GM21717 (cell line): Measurements from ENCODE around the gene LAMA3.

Experiments used
- ATAC-seq: cut with Tn5 transposase; IDR thresholded peaks from one replicate; pipeline ENCODE4 v1.9.1; 2021; ENCODE audit warnings: mild to moderate bottlenecking, moderate library complexity; ENCODE audit not compliant: unreplicated experiment

The LAMA3 gene

DNA sequence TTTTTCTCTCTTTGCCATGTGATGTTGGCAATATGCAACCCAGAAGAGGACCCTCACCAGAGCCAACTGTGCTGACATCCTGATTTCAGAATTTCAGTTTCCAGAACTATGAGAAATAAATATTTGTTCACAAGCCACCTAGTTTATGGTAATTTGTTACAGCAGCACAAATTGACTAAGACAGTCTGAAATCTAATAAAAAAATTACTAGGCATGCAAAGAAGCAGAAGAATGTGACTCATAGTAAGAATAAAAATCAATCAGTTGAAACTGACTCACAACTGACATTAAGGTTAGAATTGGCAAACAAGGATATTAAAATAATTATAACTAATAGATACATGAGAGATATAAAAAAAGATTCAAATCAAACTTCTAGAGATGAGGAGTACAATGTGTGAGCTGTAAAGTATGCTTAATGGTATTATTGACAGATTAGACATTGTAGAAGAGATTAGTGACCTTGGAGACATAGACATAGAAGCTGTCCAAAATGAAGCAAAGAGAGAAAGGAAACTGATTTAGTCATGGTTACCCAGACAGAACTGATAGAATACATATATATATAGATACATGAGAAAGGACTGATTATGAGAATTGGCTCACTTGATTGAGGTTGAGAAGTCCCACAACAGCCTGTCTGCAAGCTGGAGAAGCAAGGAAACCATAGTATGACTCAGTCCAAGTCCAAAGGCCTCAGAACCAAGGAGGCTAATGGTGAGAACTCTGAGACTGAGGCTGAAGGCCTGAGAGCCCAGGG lies 297.5 kb downstream of the LAMA3 start:
- peak; percentile 66 for ATAC-seq

DNA sequence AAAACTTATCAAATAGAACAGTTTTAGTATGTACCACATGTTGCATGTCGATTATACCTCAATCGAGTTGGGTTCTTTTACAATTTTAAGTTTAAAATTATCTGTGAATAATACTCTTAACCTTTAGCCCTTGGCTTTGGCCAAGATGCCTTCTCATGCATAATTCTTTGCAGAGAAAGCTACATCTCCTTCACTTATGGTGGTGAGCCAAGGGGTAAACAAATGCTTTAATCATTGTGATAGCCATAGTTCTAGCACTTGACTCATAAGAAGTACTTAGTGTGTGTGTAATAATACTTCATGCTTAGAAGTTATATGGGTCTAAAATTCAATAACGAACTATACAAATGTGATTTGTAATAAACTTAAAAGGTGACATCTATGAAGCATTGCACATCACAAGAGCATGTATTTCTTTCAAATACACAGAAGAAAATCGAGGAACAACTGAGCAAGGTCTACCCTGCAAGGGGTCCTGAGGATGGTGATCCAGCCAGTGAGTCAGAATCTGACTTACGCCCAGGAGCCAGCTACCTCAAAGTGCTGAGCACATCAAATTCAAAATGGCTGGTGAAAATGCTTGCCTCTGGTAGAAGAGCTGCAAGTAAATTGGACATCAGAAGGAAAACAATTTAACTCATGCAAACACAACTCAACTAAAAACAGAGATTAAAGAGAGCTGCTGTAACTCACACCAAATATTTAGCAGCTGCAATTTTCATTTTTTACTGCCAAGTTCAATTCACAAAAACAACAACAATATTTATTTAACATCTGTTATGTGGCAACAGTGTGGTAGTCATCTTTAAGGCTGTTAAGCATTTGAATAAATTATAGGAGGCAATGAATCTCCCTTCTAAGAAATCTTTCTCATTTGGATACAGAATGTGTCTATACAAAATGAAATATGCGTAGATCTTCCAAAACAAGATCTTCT lies 301.5 kb downstream of the LAMA3 start:
- no peak for ATAC-seq

DNA sequence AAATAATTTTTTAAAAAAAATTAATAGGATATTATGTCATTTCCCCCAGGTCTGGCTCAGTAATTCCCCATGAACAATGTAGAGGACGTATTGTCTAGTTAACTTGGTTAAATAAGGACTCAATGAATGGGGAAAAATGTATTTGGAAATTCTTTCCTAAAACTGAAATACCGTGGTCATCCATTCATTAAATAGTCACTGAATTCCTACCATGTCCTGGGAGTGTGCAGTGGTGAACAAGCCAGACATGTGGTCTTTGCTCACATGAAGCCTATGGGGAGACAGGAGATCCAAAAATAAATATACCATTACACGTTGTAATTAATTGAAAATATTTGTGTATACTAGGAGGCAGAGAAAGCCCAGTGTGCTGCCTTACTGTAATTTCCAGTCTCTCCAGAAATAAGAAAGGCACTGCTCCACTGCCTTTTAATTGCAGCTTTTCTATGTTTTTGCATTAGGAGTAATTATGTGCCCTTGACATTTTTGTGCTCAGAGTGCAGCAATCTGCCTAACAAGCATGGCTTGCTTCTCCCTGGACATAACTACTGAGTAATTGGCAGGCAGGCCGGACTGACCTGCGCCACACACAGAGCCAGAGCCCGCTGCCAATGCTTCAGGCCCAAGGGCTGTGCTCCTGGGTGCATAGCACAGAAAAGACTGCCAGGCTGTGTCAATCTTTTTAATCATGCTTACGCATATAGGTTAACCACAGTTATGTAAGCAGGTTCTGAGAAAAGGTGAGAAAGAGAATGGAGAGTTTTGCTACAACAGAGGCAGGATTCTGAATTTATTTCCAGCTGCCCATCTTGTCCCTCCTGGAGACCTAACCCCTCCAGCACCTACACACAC lies 303.1 kb downstream of the LAMA3 start:
- no peak for ATAC-seq

DNA sequence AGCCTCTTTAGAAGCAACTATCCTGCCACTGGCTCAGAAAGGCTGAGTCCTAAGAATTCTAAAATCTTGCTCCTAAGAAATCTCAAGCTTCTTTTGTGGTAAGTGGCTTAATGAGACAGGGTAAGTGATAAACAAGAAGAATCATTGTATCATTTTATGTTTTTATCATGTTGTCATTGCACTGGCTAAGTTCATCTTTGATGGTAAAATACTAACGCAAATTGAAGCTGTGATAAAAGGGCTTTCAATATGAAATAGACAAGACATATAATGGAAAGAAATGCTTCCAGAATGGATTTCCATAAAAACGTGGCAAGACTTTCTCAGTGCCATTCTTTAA lies 303.7 kb downstream of the LAMA3 start:
- no peak for ATAC-seq

DNA sequence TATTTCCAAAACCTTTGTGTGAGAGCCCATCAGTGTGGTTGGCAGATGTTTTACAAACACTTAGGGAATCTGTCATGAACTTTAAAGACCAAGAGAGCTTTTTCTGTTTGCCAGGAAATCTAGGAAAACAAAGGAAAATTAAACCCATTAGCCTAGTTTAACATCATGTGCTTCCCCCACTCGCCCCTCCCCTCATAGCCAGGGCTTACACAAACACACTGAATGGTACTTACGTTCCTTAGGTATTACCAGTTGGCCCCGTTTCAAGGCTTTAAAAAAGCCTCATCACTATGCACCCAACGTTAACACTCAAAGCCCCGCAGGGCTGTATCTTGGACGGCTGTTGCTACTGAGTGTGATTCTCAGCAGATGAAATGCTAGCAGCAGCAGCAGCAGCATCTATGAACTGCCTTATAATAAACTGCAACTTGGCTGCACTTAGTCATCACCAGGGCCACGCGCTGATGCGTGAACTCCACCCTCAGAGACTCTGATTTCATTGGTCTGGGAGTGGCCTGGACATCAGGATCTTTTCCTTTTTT lies 305.2 kb downstream of the LAMA3 start:
- ATAC-seq = no peak

DNA sequence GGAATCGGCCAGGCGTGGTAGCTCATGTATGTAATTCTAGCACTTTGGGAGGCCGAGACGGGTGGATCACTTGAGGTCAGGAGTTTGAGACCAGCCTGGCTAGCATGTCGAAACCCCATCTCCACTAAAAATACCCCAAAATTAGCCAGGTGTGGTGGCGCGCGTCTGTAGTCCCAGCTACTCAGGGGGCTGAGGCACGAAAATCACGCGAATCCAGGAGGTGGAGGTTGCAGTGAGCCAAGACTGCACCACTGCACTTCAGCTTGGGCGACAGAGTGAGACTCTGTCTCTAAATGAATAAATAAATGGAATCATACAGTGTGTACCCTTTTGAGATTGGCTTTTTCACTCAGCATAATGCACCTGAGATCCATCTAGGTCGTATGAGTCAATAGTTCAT lies 305.9 kb downstream of the LAMA3 start:
- ATAC-seq = no peak

DNA sequence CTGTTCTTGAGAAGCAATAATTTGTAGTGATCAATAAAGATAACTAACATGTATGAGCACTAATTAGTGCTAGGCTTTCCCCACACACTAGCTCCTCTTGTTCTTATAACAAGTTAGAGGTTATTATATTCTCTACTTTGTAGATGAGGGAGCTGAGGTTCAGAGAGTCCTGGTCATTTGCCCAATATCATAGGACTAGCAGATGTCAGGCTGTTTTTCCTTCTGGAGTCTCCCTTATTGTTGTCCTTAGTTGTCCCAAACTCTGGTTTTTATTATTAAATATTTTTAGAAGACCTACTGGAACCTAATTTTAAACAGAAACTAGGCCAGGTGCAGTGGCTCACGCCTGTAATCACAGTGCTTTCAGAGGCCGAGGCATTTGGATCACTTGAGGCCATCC lies 308.8 kb downstream of the LAMA3 start:
- ATAC-seq = no peak

DNA sequence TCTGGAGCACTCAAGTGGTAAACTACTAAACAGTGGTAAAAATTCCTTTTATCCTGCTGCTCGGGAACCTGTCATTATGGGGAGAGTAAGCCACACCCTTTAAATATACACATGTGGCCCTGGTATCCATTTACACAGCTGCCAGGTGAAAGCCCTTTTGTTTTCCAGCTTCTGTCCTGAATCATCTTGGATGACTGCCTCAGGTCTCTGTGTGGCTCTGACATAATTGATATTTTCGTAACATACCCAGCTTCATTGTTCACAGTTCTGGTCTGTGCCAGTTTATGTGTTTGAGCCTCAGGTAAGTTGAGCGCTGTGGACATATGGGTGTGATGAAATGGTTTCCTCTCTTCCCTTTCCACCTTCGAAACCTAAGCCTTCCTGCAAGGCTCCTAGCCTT lies 309.6 kb downstream of the LAMA3 start:
- no peak for ATAC-seq

DNA sequence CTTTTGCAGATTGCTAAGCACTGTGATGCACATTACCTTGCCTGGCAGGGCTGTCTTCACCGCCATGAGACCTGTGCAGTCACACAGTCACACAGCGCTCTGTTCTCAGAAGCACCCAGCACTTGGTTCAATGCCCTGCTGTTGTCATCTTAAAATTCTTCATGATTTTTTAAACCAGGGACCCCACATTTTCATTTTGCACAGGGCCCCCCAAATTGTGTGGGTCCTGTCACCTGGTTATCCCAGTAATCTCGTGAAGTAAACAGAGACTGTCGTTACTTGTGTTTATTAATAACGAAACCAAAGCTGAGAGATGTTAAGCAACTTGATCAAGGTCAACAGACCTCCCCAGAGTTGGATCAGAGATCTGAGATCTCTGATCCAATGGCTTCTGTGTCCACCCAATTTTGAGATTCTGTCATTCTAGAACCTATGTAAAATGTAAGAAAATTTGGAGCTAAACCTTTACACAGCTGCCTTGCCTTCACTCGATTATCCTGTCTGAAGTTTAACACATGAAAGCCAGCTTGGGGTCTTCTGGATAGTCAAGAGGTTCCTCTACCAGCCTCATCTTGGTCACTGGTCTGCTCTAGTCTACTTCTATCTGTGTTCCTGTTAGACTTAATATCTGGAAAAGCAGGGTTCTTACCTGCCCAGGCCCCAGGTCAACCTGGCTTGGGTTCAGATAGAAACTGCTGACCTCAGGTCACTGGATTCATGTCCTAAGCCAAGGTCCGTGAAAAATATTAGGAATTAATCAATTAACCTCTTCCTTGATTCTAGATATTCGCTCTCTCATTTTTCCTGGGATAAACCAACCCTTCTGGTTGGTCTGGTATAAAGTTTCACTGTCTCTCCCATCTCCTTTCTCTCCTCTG lies 311.6 kb downstream of the LAMA3 start:
- ATAC-seq = no peak

DNA sequence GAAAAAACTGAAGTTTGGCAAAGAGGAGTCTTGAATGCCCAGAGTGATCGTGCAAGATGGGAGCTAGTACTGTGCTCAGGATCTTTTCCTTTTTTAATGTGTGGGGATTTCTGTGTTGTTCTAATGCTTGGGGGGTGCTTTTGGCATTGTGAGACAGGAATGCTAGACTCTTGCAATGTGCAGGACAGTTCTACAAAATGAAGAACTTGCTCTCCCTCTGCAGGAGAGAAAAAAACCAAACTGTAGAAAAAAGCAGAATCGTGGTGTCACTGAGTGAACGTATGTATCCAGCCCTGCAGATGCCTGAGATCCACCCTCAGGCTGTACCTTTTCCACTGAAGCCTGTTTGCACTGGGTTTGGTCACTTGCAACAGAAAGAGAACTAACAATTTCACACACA lies 313.2 kb downstream of the LAMA3 start:
- no peak for ATAC-seq

DNA sequence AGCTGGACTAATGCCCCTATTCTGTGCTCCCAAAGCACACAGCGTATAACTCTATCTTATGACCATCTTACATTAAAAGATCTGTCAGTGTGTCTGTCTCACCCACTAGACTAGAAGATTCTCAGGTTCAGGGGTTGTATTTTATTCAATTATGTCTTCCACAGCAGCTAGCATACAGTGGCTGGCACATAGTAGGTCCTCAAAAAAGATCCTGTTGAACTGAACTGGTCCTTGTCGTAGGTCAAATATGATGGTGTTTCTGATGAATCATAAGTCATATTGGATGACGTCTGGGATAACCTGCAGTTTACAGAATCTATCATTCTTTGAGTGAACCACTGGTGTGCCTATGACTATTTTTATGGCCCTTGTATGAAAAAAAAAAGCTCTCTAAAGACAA lies 314.0 kb downstream of the LAMA3 start:
- ATAC-seq = no peak

DNA sequence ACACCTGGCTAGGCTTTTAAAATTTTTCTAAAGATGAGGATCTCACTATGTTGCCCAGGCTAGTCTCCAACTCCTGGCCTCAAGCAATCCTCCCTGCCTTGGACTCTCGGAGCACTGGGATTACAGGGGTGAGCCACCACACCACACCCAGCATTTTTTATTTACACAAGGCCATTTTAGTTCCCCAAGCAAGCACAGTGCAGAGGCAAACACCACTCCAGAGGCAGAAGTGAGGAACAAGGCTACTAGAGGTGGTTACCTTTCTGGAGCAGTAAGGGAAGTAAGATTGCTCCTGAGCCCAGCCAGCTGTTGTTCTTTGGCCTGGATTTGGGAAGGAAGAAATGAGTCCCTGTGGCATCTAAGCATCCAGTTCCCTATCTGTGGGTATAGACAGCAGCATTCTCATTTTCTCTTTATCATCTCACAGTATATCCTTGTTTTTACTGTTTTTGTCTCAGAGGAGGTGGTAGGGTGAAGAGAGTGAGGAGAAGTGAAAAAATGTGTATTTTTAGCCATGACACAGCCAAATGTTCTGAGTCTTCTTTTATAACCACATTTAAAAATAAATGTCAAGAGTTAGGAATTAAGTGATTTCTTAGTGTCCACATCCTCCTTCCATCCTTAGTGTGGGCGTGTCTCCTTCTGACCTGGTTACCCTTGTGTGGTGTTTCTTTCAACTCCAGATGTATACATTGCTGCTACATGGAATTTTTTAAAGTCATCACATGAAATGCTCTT lies 314.8 kb downstream of the LAMA3 start:
- ATAC-seq = no peak
